HEK293T (cell line): ENCODE measurements around the gene APOA4.

ENCODE experiments used
- BHLHE40 ChIP-seq: fragments of 450-650 bp; IDR thresholded peaks from 2 replicates; pipeline ENCODE4 v1.6.1; 2016; ENCODE audit warnings: mild to moderate bottlenecking, moderate library complexity, borderline replicate concordance
- FOXM1 ChIP-seq: fragments of 450-650 bp; IDR thresholded peaks from 2 replicates; pipeline ENCODE4 v1.6.1; 2017; ENCODE audit warnings: mild to moderate bottlenecking, borderline replicate concordance
- HDGF ChIP-seq: fragments of 450-650 bp; IDR thresholded peaks from 2 replicates; pipeline ENCODE4 v1.6.1; 2017; ENCODE audit warnings: antibody characterized with exemption, borderline replicate concordance
- LEF1 ChIP-seq: fragments of 450-650 bp; IDR thresholded peaks from 2 replicates; pipeline ENCODE4 v1.6.1; 2017; ENCODE audit warnings: mild to moderate bottlenecking, borderline replicate concordance
- NFRKB ChIP-seq: fragments of 450-650 bp; IDR thresholded peaks from 2 replicates; pipeline ENCODE4 v1.6.1; 2016; ENCODE audit warnings: mild to moderate bottlenecking, moderate library complexity
- SUZ12 ChIP-seq: fragments of 450-650 bp; IDR thresholded peaks from 2 replicates; pipeline ENCODE4 v1.6.1; 2016; ENCODE audit warnings: mild to moderate bottlenecking
- ZNF384 ChIP-seq: fragments of 450-650 bp; IDR thresholded peaks from 2 replicates; pipeline ENCODE4 v1.6.1; 2016

DNA sequence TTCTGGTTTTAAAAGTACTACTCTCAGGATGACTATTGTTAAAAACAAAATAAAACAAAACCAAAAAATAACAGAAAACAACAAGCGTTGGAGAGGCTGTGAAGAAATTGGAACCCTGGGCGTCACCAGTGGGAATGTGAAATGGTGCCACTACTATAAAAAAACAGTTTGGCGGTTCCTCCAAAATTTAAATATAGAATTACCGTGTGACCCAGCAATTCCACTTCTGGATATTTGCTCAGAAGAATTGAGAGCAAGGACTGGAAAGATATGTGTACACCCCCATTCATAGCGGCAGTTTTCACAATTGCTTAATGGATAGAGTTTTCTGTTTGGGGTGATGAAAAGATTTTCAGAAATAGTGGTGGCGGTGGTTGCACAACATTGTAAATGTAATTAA lies 8.6 kb downstream of the APOA4 start:
- TF ChIP-seq NFRKB (no peak), BHLHE40 (no peak), FOXM1 (no peak), LEF1 (no peak), ZNF384 (no peak), HDGF (no peak), SUZ12 (no peak)
